Activated CD4-positive, CD25-positive, alpha-beta regulatory T cell treated with anti-CD3 and anti-CD28 coated beads, Interleukin-2, amount 50 U/mL, for 24 hours (primary cell): ENCODE measurements around the gene PITPNM3.

Experiments used
- ATAC-seq, 2 donors: fragments of 150-1000 bp; cut with Tn5 transposase; one replicate each; pipeline ENCODE4 v1.10.0; 2021; ENCODE audit warnings: mild to moderate bottlenecking in 1 of 2, moderate library complexity in 1 of 2

Gene PITPNM3

DNA sequence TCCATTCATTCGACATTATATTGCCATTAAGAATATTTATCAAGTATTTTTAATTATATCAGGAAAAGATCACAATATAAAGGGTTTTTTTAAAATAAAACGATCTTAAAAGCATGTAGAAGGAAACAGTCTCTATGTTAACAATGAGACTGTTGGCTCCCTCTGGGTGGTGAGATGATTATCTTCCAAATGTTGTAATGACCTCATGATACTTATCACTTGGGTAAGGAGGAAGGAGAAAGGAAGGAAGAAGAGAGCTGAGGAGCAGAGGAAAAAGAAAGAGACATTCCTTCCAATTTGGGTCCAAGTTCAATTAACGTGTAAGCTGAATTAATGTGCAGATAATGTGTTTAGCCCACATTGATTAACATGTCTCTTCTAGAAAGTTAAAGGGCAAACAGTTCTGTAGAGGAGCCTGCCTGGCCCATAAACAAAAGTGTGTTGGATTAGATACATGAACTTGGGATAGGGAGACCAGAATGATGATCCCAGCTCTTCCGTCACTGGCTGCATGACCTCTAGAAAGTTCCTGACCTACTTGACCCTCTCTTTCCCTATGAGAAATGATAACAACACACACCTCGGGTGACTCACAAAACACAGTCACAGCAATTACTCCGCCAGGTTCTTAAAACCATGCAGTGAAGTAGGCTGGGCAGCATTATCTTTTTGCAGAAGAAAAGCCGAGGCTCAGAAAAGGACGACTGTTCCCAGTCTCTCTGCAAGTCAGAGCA is 80.1 kb downstream of the PITPNM3 start:
- no peak for ATAC-seq

DNA sequence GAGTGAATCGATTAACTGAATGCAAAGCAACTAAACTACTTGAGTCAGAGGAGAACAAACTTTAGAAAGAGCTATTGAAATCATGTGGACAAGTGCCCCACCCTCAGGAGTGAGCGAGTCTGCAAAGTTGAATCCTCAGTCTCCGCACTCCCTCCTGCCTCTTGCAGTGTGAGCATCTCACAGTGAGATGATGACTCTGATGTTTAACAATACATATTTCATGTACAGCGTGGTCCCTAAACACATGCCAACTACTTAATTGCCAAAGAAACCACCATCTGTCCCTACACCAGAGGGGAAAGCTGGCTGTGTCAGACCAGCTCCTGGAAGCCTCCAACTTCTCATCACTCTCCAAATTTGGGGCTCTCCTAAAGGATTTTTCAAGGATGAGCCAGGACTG is 80.9 kb downstream of the PITPNM3 start:
- ATAC-seq: no peak

DNA sequence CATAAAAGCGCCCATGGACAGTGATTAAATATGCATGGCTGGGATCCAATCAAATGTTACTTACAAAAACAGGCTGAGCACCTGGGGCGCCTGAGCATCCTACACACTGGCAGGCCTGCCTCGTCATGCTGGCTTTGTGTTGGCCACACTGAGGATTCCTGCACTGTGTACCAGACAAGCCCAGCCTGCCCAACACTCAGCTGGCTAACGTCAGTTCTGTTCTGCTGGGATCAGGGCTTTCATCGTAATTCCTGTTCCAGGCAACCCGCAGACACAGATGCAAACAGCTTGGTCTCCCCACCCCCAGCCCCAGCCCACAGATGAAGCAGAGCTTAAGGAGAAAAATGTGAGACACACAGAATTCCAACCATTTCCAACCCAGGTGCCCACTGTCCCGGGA is 81.4 kb downstream of the PITPNM3 start:
- ATAC-seq: no peak

DNA sequence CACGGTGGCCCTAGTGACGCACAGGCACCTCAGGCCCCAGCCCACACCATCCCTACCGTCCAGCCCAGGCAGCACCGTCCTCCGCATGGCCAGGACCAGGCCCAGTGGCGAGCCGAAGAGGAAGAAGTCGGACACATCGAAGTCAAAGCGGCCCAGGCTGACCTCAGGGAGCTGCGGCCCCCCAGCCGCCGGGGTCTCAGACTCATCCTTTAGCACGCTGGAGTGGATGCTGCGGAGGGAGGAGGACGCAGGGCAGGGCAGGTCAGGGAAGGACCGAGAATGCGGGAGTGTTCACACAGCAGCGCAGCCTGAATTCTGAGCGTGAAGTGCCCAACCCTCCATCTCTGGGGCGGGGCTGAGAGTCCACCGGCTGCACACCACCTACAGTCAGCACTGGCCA is 82.0 kb downstream of the PITPNM3 start:
- ATAC-seq: no peak

DNA sequence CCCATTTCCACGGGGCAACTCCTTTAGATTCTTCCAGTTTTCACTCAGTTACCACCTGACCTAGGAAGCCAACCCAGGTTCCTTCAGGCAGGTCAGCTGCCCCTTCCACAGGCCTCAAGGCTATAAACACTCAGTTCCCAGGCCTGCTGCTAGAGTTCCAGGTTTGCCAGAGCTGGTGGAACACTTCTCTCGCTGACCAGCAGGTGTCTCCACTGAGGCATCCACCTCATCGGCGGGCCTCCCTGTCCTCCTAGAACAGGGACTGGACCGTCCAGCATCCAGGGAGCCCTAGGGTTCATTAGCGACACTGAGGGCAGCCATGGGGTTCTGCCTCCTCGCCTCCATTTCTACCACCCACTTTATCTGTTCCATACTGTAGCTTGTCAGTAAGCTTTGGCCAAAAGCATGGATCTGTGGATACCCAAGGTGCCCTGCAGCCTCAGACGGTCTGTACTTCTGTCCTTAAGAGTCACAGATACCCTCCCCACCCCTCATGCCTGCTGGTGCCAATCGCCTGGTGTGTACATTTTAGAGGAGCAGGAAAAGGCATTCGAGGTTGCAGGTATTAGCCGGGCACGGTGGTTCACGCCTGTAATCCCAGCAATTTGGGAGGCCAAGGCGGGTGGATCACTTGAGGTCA is 83.1 kb downstream of the PITPNM3 start:
- peak in 1 of 2 donors; percentile 27 for ATAC-seq

DNA sequence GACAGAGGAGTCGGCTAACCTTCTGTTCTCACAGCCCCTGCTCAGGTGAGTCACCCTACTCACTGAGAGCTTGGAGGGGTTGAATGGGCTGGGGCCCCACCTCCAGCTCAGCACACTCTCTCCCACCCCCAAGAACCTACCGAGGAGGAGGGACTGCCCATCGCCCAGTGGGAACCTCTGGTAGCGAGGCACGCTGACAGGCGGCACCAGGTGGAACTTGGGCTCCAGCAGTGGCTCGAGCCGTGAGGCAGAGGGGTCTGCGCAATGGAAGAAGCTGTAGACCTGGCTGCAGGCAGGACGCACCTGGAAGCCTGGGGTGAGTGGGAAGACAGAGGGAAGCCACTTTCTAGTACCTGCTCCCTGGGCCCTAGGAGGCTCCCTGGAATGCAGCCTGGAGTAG is 83.8 kb downstream of the PITPNM3 start:
- ATAC-seq: no peak

DNA sequence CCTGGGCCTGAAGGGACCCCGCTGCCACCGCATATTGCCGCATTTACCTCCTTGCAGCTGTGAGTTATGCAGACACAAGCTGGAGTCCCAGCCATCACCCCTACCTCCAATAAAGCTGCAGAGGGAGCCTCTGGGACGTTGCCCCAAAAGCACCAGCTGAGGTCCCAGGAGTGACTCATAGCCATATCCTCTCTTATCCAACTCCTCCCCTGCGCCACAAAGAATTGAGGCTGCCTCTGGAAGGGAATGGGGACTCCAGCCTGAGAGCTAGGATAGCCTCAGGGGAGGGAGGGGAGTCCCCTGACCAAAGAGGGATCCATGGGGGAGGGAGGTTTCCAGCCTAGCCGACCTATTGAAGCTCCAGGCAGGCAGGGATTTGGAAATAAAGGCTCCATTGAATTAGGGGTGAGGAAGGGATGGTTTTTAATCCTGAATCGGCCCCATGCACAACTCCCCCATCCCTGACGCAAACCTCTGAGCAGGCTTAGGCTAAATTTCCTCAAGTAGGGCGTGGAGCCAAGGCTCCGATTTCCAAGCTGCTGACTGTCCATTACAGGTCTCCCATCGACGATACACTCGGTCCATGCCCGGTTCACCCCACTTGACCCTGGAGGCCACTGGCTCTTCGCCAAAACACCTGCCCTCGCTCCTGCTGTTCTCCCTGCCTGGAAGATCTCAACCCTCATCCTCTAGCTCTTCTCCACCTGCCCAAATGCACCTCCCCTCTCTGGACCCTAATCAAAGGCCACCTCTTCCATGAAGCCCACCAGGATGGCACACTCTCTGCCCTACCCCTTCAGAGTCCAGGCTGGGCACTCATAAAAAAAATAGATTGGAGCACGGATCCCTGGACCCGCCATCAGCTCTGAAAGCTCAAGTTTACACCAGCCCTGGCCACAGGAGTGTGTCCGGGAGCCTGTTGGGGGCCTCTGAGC is 84.6 kb downstream of the PITPNM3 start:
- ATAC-seq: no peak

DNA sequence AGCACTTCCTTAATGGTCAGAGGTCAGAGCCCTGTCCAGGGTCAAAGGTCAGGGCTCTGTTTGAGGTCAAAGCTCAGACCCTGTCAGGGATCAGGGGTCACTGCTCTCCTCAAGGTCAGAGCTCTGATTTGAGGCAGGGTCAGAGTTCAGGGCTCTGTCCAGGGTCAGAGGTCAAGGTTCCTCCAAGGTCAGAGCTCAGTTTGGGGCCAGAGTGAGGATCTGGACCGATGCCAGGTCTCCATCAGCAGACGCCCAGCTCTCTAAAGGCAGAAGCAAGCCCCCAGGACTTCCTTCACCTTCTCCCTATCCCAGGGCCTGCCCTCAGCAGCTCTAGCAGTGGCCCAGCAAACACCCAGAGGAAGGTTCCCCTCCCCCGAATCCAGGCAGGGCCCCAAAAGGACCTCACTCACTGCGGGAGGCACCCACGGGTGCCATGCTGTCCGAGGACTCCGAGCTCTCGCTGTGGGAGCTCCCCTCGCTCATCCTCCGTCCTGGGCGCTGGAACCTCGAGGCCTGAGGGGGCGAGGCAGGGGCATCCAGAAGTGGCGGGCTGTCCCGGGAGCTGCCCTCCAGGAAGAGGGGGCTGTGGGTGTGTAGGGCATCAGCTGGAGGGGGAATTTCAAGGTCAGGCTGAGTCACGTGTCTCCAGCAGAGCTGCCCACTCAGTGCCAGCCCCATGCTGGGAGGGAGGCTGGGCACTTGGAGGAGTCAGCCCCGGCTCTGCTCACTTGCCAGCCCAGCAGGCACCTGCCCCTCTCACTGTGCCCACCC is 85.4 kb downstream of the PITPNM3 start:
- ATAC-seq: no peak

DNA sequence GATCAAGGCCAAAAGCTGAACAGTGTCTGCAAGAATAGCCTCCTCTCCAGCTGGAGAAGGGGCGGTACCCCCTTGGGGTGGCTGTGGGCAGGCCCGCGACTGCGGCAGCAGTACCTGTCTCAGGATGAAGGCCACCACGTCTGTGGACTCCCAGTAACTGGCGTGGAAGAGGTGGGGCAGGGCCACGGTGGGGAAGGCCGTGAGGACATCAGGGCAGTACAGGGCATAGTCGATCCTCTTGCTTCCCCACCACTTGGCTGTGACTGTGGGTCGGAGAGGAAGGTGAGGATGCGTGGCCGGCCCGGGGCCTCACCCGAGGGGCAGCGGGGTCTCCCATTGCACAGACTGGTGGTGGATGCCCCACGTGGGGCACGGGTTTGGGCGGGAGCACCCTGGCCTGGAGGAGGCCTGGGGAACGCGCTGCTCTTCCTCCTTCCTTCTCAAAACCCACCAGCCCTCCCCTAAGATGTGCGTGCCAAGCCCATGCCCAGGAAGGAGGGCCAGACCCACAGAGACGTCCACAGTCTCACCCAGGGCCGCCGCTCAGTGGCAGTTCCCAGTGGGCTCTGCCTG is 86.1 kb downstream of the PITPNM3 start:
- ATAC-seq: no peak

DNA sequence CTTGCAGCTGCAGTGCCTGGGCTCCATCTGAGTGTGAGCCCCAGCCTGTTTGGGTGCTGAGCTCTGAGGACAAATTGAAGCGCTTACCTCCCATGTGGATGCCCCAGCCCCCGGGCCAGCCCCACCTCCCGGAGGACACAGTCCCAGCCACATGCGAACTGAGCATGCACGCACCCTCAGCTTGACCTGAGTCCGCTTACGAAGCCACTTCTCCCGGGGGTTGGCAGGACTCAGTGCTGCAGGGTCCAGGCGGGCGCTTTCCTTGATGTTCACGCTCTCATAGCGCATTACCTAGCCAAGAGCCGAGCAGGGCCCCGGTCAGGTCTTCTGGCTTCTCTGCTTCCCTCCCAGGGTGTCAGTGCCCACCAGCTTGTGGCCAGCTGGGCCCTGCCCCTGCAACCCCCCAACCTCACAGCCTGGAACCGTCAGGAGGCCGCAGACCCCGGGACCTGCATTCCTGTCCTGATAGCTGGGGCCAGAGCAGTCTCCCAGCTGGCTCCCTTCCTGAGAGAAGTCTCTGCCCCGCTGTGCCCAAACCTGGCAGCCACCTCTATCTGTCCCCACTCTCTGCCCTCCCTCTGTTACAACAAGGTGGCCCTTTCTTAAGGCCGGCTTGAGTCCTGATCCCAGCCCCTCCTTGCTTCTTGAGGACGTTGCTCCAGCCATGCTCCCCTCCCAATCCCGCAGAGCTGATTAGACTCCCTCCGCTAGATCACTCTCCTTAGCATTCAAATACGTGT is 88.1 kb downstream of the PITPNM3 start:
- ATAC-seq: no peak

DNA sequence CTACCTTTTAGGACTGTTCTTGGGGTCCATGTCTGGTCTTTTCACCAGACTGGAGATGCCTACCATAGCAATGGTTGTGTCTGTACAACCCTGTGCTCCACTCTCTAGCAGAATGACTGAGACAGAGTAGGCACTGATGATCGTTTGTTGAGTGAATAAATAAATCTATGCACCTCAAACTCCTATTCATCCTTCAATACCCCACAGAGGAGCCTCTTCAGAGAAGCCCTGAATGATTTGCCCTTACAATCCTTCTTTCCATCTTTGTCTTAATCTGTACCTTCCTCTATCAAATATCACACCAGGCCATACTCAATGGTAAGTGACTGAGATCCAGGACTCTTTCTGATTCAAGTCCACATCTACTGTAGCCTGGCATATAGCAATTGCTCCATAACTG is 88.8 kb downstream of the PITPNM3 start:
- no peak for ATAC-seq

DNA sequence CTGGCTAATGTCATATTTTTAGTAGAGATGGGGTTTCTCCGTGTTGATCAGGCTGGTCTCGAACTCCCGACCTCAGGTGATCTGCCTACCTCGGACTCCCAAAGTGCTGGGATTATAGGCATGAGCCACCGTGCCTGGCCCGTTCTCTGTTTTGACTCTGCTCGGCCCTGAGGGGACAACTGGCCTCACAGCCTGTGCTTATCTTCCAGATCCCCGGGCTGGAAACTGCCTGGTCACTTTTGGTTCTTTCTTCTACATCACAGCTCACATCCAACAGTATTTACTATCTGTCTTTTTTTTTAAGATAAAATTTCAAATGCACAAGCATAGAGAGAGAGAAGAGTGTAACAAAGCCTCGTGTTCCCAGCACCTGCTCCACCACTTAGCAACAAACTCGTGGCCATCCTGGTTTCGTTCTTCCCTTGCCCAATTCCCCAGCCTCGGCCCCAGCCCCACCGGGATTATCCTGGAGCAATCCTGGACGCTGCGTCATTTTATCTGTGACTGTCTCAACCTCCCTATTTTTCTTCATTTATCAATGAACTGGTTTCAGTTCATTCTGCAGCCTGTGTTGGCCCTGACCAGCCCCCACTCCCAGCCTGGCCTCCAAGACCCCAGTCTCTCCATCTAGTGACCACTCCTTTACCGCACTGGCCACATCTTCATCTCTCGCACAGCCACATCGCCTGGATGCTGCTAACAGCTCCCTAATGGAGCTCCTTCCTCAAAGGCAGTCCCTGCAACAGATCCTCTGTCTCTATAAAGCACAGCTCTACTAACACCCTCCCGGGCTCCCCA is 91.0 kb downstream of the PITPNM3 start:
- ATAC-seq: no peak

DNA sequence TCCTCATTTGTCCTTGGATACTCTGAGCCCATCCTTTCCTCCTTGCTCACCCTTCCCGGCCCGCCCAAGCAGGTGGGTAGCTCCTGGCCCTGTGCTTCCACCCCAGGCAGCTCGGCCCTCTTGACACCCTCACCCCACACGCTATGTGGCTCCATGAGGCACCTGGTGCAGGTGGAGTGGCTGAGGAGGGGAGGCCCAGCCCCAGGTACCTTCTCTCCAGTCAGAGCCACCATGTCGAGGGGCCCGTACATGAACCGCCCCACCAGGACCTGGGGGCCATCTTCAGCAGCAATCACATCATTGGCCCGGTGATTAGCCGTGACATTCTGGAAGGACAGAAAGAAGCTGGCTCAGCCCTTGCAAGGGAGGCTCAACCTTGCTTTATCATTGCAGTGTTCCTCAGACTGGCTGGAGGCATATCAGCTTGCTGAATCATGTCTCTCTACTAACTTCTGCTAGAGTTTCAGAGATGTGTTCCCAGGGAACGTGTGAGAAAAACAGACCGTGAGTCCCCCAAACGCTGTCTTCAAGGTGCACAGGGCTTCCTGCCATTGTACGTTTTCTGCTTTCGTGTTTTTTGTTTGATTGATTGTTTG is 91.8 kb downstream of the PITPNM3 start:
- no peak for ATAC-seq

DNA sequence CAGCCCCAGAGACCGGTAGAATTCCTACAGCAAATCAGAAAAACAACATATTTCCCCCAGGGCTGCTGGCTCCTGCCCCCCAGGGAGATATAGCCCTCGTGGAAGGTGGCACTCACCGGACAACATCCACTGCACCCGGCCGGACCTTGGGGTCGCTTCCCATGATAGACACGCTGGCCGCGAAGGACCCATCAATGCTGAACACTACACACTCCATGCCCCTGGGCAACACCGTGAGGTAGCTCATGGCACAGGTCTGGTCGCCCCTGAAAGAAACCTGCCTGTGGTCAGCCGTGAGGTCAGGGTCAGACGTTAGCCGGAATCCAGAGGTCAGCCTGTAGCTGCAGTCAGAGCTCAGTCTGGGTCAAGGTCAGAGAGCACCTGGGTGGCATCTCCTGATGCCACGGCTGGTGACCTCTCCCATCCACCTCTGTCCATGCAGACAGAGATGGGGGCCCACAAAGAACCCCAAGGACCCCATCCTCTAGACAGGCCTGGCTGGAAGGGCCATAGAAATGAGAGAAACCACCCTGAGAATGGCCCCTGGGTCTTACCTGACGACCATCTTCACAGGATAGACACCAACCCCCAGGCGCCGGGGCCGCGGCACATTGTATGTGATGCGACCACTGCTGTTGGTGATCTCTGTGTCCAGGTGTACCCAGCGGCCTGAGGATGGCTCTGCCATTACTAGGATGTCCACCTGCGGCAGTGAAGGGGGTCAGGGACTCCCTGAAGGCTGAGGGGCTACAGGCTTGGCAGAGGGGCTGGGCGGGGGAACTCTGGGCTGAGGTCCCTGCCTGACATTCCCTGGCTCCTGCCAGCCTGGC is 92.5 kb downstream of the PITPNM3 start:
- no peak for ATAC-seq

DNA sequence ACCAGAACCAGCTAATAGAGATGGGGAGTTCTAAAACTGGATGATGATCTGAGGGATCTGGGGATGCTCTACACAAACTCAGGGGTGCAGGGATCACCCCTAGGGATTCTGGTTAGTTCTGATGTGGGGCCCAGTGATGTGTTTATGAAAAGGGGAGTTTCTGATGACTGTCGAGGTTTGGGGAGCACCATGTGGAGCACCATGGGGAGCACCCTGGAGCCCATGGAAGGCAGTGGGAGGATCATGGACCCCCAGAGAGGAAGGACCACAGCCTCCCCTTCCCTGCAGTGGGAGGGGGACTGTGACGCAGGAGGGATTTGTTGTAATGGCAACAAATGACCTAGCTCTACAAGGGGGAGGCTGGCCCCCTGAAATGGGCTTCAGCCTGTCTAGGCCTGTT is 93.7 kb downstream of the PITPNM3 start:
- ATAC-seq: no peak

DNA sequence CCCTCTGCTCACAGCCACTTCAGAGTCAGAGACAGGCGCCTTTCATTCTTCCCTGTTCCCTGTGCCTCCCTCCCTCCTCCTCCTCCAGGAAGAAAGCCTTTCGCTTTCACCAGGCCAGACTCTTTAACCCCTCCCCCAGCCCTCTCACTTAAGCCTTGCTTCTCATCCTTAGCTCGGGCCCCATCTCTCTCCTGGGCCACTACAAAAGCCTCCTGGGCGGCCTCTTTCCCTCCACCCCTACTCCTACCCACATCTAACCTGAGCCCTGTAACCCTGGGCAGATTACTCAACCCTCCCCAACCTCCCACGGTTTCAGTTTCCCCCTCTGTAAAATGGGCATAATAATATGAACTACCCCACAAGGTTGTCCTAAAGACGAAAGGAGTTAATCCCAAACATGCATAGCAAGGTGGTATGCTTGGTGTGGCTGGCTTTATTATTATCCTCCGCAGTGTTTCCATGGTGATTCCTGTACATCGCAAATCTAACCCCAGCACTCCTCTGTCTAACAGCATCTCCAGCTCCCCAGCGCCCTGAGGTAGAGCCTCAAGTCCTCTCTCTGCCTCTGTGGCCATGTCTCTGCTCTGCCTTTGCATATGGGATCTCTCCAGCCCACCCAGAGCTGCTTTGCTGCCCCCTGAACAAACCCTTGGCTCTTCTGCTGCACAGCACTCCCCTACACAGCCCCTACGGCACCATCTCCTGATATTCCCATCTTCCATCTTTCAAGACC is 94.4 kb downstream of the PITPNM3 start:
- ATAC-seq: peak; percentile 32 to 48

DNA sequence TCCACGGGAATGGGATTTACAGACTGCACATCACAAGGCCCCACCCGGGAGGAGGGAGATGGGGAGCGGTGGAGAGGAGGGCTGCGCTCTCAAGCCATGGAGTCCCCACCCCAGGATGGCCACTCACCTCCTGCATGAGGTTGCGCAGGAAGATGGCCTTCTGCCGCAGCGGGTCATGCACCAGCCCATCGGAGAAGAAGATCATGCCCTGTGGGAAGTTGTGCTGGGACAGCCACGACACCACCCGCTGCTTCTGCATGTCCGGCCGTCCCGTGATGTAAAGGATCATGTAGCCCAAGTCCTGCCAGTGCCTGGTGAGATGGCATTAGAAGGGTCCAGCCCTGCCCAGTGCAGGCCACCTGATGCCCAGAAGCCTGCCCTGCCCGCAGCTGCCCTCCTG is 95.1 kb downstream of the PITPNM3 start:
- ATAC-seq: no peak

DNA sequence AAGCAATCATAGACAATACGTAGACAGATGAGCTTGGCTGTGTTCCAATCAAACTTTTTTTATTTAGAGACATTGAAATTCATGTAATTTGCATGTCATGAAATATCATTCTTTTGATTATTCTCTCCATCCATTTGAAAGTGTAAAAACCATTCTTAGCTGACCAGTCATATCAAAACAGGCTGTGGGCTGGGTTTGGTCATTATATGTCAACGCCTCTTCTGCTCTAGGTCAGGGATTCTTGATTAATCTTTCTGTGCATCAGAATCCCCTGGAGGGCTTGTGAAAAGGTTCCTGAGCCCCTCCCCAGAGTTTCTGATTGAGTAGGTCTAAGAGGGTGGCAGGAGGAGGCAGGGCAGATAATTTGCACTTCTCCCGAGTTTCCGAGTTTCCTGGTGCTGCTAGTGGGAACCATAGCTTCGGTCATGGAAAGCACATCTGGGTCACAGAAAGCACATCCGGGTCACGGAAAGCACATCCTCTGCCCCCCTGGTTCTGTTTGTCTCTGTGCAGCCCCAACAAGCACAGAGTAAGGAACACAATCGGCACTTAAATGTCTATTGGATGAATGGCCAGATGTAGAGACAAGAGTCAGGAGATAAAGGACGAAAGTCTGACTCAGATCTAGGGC is 95.7 kb downstream of the PITPNM3 start:
- ATAC-seq: no peak
